Epithelial cell of proximal tubule (primary cell): ENCODE data around the gene USP4. TPM values are rescaled to one million over a fixed set of nuclear protein-coding genes. Genes with fewer than 3 reads are reported as not detected.

Experiments
- DNase-seq: peaks from one replicate; pipeline ENCODE4 v3.0.0-alpha.2; 2011; ENCODE audit warnings: low read depth
- H3K4me3 ChIP-seq: 2 replicates; pipeline ENCODE4 v1.5.1; 2011; ENCODE audit warnings: low read depth, mild to moderate bottlenecking, low read length
- total RNA-seq: library from RNA; depleted of rRNA; stranded (reverse); fragments of >200 nt; gene quantifications from 2 replicates; pipeline ENCODE4 v1.2.3, GENCODE V29; 2015
- TF ChIP-seq, protein P1 (sequence below): conservative IDR thresholded peaks from 2 replicates; pipeline ENCODE4 v1.5.1; 2012; ENCODE audit warnings: low read depth, mild to moderate bottlenecking, low read length

Gene USP4
- total RNA-seq, 1 donor from 2014 or later, result 8.7 TPM

DNA sequence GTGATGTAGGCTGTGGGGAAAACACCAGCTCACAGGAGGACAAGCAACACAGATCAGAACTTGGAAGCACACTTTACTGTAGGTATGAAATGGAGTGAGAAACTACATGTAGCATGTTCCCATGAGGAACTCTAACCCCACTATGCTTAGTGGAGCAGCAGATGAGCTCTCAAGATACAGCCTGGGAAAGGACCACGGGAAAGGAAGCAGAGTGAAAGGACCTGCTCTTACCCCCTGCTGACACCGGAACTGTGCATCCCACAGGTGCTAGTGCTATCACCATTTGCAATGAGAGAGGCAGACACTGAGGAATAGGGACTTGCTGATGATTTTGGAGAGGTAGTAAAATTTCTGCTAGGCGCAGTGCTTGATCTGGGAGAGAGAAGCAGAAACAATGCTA is 28.6 kb downstream of the USP4 start:
- TF ChIP-seq, protein P1, sequence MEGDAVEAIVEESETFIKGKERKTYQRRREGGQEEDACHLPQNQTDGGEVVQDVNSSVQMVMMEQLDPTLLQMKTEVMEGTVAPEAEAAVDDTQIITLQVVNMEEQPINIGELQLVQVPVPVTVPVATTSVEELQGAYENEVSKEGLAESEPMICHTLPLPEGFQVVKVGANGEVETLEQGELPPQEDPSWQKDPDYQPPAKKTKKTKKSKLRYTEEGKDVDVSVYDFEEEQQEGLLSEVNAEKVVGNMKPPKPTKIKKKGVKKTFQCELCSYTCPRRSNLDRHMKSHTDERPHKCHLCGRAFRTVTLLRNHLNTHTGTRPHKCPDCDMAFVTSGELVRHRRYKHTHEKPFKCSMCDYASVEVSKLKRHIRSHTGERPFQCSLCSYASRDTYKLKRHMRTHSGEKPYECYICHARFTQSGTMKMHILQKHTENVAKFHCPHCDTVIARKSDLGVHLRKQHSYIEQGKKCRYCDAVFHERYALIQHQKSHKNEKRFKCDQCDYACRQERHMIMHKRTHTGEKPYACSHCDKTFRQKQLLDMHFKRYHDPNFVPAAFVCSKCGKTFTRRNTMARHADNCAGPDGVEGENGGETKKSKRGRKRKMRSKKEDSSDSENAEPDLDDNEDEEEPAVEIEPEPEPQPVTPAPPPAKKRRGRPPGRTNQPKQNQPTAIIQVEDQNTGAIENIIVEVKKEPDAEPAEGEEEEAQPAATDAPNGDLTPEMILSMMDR, result no peak
- H3K4me3 ChIP-seq, result no peak overlapping the region
- DNase-seq, result no peak

DNA sequence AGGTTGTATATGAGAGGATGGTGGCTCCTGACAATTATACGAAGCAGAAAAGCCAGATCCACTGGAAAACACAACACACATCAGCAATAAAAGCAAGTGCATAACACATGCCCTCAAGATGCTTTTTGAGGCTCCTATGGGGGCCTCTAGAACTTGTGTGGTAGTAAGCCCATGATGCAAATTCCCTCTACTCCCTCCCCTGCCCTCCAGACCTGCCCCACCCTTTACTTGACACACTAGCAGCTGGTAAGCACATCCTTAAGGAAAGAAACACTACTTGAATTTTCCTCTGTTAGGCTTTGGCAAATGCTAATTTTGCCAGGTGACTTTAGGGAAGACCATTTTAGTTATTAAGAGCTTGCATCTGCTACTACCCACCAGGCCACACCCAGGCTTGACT is 29.2 kb downstream of the USP4 start:
- TF ChIP-seq, protein P1, result no peak
- H3K4me3 ChIP-seq, result no peak overlapping the region
- no peak for DNase-seq

DNA sequence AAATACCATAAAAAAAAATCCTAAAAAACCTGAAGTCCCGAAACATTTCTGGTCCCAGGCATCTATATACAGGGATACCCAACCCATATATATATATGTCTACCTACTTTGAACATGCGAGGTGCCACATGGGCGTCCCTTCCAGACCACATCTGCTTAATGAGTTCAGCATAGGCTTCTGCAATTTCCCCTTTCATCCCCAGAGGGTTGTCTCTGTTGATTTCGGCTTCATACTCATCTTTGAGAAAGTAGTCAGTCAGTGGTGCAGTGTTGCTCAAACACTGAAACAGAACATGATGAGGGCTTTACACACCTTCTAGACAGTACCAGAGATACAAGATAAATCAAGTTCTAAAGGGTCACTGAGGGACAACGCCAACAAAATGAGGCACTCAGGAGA is 34.2 kb downstream of the USP4 start:
- DNase-seq, result no peak

DNA sequence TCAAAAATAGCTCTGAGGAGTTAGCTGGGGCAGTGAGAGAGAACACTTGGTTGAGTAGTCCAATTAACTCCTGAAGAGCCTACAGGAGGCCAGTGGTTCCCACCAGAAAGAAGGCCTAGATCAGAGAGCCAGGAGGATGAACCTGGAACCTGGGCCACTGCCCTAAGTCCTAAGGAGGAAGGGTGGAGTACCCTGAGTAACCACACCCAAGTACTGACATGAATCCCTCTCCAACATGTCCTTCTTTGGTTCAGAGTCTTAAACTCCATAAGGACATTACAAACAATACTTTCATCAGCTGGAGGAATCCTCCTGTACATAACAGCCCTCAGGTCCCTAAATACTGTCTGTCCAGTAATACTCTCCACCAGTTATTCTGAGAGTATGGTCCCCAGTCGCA is 37.2 kb downstream of the USP4 start:
- H3K4me3 ChIP-seq, result no peak overlapping the region
- no peak for DNase-seq
- TF ChIP-seq, protein P1, result no peak

More for the DNA sequence above, 34.2 kb downstream of the USP4 start:
- H3K4me3 ChIP-seq, result no peak overlapping the region
- TF ChIP-seq, protein P1, result no peak

DNA sequence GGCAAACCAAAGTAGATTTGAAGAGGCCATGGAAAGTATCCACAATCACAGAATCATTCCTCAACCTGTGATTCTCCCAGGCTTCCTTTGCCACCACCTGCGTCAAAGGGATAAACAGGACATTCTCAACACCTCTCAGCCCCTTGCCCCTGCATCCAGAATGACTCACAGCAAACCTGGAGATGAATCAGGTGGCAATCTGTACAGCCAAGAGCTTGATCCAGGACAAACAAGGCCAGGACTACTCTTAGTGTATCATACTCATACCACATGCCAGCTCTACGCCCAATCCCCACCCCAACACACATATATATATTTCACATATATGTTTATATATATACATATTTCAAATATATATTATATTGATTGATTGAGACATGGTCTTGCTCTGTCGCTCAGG is 39.3 kb downstream of the USP4 start:
- TF ChIP-seq, protein P1, result no peak
- no peak for DNase-seq
- H3K4me3 ChIP-seq, result no peak overlapping the region

DNA sequence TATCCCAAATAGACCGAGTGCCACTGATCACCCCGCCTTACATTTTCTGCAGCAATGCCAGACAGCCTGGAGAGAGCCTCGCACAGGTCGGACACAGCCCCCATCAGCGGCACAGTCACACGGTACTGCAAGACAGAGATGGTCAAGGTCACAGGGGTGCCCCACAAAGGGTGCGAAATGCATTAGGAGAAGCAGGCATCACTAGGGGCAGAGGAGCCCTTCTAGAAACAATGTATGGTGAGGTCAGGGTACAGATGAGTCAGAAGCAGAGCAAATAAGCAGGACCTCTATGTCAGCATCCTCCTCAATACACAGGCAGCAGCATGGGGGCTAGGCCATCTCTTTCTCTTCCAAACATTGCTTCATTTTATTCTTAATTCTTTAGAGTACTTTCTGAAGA is 41.3 kb downstream of the USP4 start:
- TF ChIP-seq, protein P1, result no peak
- no peak for DNase-seq
- no peak overlapping the region for H3K4me3 ChIP-seq

DNA sequence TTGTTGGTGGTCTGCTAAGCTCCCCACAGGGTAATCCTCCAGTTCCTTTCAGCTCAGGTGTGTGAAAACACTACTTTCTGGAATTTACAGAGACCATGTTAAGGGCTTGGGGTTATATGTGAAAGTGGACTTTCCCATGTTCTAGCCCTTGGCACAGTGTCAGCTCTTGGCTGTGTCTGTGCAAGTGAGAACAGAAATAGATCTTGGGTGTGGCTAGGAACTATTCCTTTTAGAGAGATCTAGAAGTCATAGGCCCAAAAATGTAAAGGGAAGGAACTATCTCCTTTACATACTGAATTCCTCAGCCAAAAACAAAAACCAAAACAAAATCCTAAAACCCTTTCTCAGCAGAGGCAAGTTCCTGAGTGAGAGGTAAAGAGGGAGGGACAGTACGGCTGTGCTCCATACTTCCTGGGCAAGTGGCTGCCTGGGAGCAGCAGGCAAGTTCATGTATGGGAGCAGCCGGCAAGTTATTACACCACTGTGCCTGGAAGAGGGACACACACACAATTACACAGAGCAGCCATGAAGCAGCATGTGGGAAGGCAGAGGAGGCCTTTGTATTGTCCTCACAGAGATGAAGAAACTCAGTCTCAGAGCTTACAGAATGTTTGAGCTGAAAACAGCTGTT is 43.0 kb downstream of the USP4 start:
- DNase-seq, result no peak
- TF ChIP-seq, protein P1, result no peak
- H3K4me3 ChIP-seq, result no peak overlapping the region
